Naive thymus-derived CD8-positive, alpha-beta T cell (primary cell): Measurements from ENCODE around the gene CHSY3. TPM values are rescaled to one million over a fixed set of nuclear protein-coding genes. Genes with fewer than 3 reads are reported as not detected.

ENCODE experiments used
- ATAC-seq, 2 donors: fragments of 150-1000 bp; cut with Tn5 transposase in 1 of 2; sonication (Bioruptor Pico), chemical (Tn5 transposase) in 1 of 2; 1 replicate in 1 of 2; 2 replicates in 1 of 2; pipeline ENCODE4 v1.10.0; 2021; ENCODE audit warnings: mild to moderate bottlenecking in 2 of 2, moderate library complexity in 2 of 2
- POLR2A ChIA-PET: fragments of 350-600 bp; sonication (Branson Sonifier 250); formaldehyde crosslinking; loops from one replicate; lab custom pipeline; 2021; ENCODE audit warnings: antibody characterized with exemption; lab: Charles Lee
- DNase-seq, 10 donors: peaks; one replicate each; pipeline versions ENCODE4 v3.0.0 to v3.0.0-alpha.2; 2020 to 2022
- H3K27ac Mint-ChIP-seq, 10 donors: one replicate each; pipeline ENCODE4 v1.8.0; 2020 to 2022; ENCODE audit warnings: mild to moderate bottlenecking in 10 of 10, mixed read lengths in 10 of 10, moderate library complexity in 4 of 10, inconsistent platforms in 1 of 10
- H3K27me3 Mint-ChIP-seq, 5 donors: one replicate each; pipeline ENCODE4 v1.8.0; 2021 to 2022; ENCODE audit warnings: mixed read lengths in 5 of 5
- H3K36me3 Mint-ChIP-seq, 3 donors: one replicate each; pipeline ENCODE4 v1.8.0; 2020 to 2022; ENCODE audit warnings: mixed read lengths in 3 of 3, mild to moderate bottlenecking in 2 of 3, inconsistent platforms in 1 of 3
- H3K4me1 Mint-ChIP-seq, 4 donors: one replicate each; pipeline ENCODE4 v1.8.0; 2021 to 2022; ENCODE audit warnings: mixed read lengths in 4 of 4
- H3K4me3 Mint-ChIP-seq, 10 donors: one replicate each; pipeline ENCODE4 v1.8.0; 2020 to 2022; ENCODE audit warnings: mild to moderate bottlenecking in 10 of 10, mixed read lengths in 10 of 10, moderate library complexity in 6 of 10, inconsistent platforms in 1 of 10
- H3K9me3 Mint-ChIP-seq, 9 donors: one replicate each; pipeline ENCODE4 v1.8.0; 2020 to 2022; ENCODE audit warnings: mixed read lengths in 9 of 9, mild to moderate bottlenecking in 3 of 9, inconsistent platforms in 1 of 9, moderate library complexity in 1 of 9
- polyA plus RNA-seq, 3 donors: library from polyadenylated mRNA; unstranded; fragments of 300-500 nt; fragmentation: Illumina TruSeq; gene quantifications; one replicate each; pipeline ENCODE4 v1.2.3, GENCODE V29; 2021
- total RNA-seq, 8 experiments: library from RNA in 2 of 8; stranded (reverse) in 2 of 8; gene quantifications; one replicate each; pipeline ENCODE4 v1.2.3 and lab custom pipeline; 2021 to 2026

CHSY3 gene
- total and polyA plus RNA-seq, 5 experiments from 2014 or later = 0.31 TPM; not detected in 4

DNA sequence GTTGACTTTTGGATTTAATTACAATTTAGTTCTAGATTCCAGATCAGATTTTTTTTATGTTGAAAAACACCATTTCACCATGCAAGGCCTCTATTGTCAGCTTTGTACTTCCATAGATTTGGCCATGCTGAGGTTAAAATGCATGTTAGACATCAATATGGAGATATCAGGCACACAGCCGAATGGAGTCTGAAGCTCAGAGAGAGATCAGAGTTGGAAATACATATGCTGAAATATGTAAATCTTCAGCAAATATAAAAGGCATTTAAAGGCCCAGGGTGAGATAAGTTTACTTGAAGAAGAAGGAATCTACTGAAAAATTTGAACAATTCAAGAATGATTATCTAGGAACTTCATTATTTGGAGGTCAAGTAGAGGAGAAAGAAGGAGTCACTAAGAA, 139.6 kb downstream of the CHSY3 start:
- no peaks in the 10 kb centered on the region for H3K4me1 Mint-ChIP-seq
- H3K27me3 Mint-ChIP-seq = peaks cover 0 to 9% (median 0%) of the 10 kb centered on the region in 5 donors
- ATAC-seq = no peak
- peaks cover 0 to 7% (median 0%) of the 10 kb centered on the region in 9 donors for H3K9me3 Mint-ChIP-seq
- DNase-seq = no peak
- no peaks in the 10 kb centered on the region for H3K36me3 Mint-ChIP-seq
- POLR2A ChIA-PET = no interaction called here
- H3K4me3 Mint-ChIP-seq = no peak overlapping the region
- H3K27ac Mint-ChIP-seq = no peak overlapping the region

DNA sequence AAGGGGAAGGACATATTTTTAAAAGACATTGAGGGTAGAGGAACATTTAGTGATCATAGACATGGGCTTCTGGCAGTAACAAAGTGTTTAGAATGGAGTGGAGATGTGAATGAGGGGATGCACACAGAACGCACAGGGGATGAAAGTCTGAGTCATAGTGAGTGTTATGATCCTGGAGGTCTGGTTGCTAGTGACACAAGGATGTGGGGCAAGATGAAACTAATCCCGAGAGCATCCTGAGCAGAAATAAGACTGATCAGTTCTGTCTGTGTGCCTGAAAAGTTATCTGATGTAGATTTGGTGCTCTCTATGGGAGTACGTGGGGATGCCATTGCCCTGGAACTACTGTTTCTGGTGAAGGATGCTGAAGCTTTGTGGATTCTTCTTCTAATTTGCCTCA, 141.1 kb downstream of the CHSY3 start:
- H3K36me3 Mint-ChIP-seq = no peaks in the 10 kb centered on the region
- no peak overlapping the region for H3K4me3 Mint-ChIP-seq
- ATAC-seq (no peak), DNase-seq (no peak)
- H3K4me1 Mint-ChIP-seq = no peaks in the 10 kb centered on the region
- H3K27me3 Mint-ChIP-seq = peaks cover 0 to 9% (median 0%) of the 10 kb centered on the region in 5 donors
- H3K9me3 Mint-ChIP-seq = peaks cover 0 to 7% (median 0%) of the 10 kb centered on the region in 9 donors
- POLR2A ChIA-PET = no interaction called here
- H3K27ac Mint-ChIP-seq = no peak overlapping the region

DNA sequence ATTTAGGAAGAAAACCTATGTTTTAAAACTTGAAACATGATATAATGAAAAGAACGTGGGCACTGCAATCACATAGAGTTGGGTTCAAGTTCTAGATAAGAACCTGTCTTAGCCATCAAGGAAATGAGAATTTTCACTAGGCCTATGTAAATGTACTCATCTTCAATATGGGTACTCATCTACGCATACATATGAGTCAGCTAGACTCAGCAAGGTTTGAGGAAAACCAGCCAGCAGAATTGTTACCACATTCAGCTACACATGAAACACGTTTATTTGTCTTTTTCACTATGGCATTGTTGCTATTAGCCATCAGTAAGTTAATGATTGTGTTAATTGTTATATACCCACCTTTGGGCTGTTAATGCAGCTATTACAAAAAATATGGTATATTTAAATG, 146.3 kb downstream of the CHSY3 start:
- DNase-seq = no peak
- H3K4me1 Mint-ChIP-seq = no peaks in the 10 kb centered on the region
- H3K27ac Mint-ChIP-seq = no peak overlapping the region
- no peak overlapping the region for H3K4me3 Mint-ChIP-seq
- H3K27me3 Mint-ChIP-seq = peaks cover 0 to 8% (median 0%) of the 10 kb centered on the region in 5 donors
- H3K36me3 Mint-ChIP-seq = no peaks in the 10 kb centered on the region
- no peak for ATAC-seq
- POLR2A ChIA-PET = no interaction called here
- H3K9me3 Mint-ChIP-seq = no peaks in the 10 kb centered on the region

DNA sequence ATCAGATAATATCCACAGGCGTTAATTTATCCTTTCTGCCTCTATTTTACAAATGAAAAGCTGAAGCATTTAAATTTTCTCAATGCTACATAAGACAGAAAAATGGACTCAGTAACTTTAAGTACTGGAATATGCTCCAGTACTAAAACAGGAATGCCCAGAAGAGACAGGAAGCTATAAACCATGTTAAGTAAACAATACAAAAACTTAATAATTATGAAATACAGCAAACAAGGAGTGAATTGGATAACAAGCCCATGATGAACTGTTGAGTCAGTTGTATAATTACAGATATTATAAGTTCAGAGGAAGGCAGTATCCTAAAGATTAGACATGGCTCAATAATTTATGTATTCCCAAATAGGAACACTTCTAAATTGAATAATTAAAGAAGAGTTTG, 148.5 kb downstream of the CHSY3 start:
- H3K4me1 Mint-ChIP-seq = no peaks in the 10 kb centered on the region
- no peaks in the 10 kb centered on the region for H3K9me3 Mint-ChIP-seq
- POLR2A ChIA-PET = no interaction called here
- peaks cover 0 to 12% (median 1%) of the 10 kb centered on the region in 5 donors for H3K27me3 Mint-ChIP-seq
- H3K27ac Mint-ChIP-seq = no peak overlapping the region
- no peak overlapping the region for H3K4me3 Mint-ChIP-seq
- DNase-seq = no peak
- ATAC-seq = no peak
- no peaks in the 10 kb centered on the region for H3K36me3 Mint-ChIP-seq

GRCh38 chr5:130055572-130055971, 151.3 kb downstream of the CHSY3 start:
- H3K9me3 Mint-ChIP-seq = peaks cover 0 to 13% (median 6%) of the 10 kb centered on the region in 9 donors
- no peak overlapping the region for H3K27ac Mint-ChIP-seq
- H3K36me3 Mint-ChIP-seq = peaks cover 0 to 5% (median 0%) of the 10 kb centered on the region in 3 donors

DNA sequence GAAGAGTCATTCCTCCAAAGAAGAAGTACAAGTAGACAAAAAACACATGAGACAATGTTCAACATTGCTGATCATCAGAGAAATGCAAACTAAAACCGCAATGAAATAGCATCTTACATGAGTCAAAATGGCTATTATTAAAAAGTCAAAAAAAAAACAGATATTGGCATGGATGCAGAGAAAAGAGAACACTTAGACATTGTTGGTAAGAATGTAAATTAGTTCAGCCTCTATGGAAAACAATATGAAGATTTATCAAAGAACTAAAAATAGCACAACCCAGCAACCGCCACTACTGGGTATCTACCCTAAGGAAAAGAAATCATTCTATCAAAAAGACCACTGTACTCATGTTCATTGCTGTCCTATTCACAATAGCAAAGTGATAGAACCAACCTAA, 157.5 kb downstream of the CHSY3 start:
- H3K27ac Mint-ChIP-seq = no peak overlapping the region
- ATAC-seq (no peak), DNase-seq (no peak)
- H3K9me3 Mint-ChIP-seq = peaks cover 0 to 13% (median 6%) of the 10 kb centered on the region in 9 donors
- no peak overlapping the region for H3K4me3 Mint-ChIP-seq
- peaks cover 4 to 27% (median 4%) of the 10 kb centered on the region in 5 donors for H3K27me3 Mint-ChIP-seq
- POLR2A ChIA-PET = no interaction called here
- H3K4me1 Mint-ChIP-seq = no peaks in the 10 kb centered on the region
- peaks cover 0 to 5% (median 0%) of the 10 kb centered on the region in 3 donors for H3K36me3 Mint-ChIP-seq

More at GRCh38 chr5:130055572-130055971, 151.3 kb downstream of the CHSY3 start:
- POLR2A ChIA-PET = no interaction called here
- Mint-ChIP-seq H3K4me3 (no peak overlapping the region), H3K27me3 (peaks cover 4 to 36% (median 5%) of the 10 kb centered on the region in 5 donors), H3K4me1 (no peaks in the 10 kb centered on the region)
- ATAC-seq (no peak), DNase-seq (no peak)

GRCh38 chr5:130063603-130064002, 159.3 kb downstream of the CHSY3 start:
- H3K9me3 Mint-ChIP-seq = peaks cover 0 to 13% (median 6%) of the 10 kb centered on the region in 9 donors
- no peaks in the 10 kb centered on the region for H3K4me1 Mint-ChIP-seq
- DNase-seq (no peak), ATAC-seq (no peak)
- no peak overlapping the region for H3K4me3 Mint-ChIP-seq
- H3K36me3 Mint-ChIP-seq = peaks cover 0 to 5% (median 0%) of the 10 kb centered on the region in 3 donors
- POLR2A ChIA-PET = no interaction called here
- H3K27ac Mint-ChIP-seq = no peak overlapping the region
- peaks cover 1 to 17% (median 4%) of the 10 kb centered on the region in 5 donors for H3K27me3 Mint-ChIP-seq

DNA sequence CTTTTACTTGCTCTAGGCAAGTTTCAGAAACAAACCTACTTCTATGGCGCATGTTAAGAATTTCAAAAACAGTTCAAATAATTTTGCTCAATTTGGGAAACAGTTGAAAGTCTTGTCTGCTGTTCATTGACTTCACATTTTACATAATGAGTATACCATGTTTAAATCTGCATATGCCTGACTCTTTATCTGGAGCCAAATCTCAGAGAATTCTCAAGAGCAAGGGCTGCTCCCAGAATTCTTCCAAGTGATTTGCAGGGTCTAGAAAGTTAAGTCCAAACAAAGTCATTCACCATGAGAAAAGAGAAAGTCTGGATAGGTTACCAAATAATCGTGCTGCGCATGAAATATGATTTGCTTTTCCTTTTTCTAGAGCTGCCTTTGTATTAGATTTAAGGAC, 160.2 kb downstream of the CHSY3 start:
- Mint-ChIP-seq H3K27ac (no peak overlapping the region), H3K27me3 (peaks cover 0 to 9% (median 2%) of the 10 kb centered on the region in 5 donors), H3K9me3 (peaks cover 0 to 10% (median 6%) of the 10 kb centered on the region in 9 donors), H3K4me1 (no peaks in the 10 kb centered on the region), H3K36me3 (peaks cover 0 to 5% (median 0%) of the 10 kb centered on the region in 3 donors), H3K4me3 (no peak overlapping the region)
- POLR2A ChIA-PET = no interaction called here
- DNase-seq (no peak), ATAC-seq (no peak)

- peaks cover 0 to 5% (median 0%) of the 10 kb centered on the region in 5 donors for H3K27me3 Mint-ChIP-seq
- H3K4me3 Mint-ChIP-seq = no peak overlapping the region
- POLR2A ChIA-PET = no interaction called here
- no peak for DNase-seq
- H3K4me1 Mint-ChIP-seq = no peaks in the 10 kb centered on the region
- no peaks in the 10 kb centered on the region for H3K36me3 Mint-ChIP-seq
- peaks cover 0 to 6% (median 0%) of the 10 kb centered on the region in 9 donors for H3K9me3 Mint-ChIP-seq
- no peak overlapping the region for H3K27ac Mint-ChIP-seq
- ATAC-seq = no peak
Observed at GRCh38 chr5:130065617-130066016, 161.4 kb downstream of the CHSY3 start.

GRCh38 chr5:130066644-130067043, 162.4 kb downstream of the CHSY3 start:
- H3K27me3 Mint-ChIP-seq = peaks cover 0 to 5% (median 0%) of the 10 kb centered on the region in 5 donors
- H3K27ac Mint-ChIP-seq = no peak overlapping the region
- DNase-seq = no peak
- no peak for ATAC-seq
- H3K36me3 Mint-ChIP-seq = no peaks in the 10 kb centered on the region
- POLR2A ChIA-PET = no interaction called here
- H3K4me3 Mint-ChIP-seq = no peak overlapping the region
- H3K4me1 Mint-ChIP-seq = no peaks in the 10 kb centered on the region
- peaks cover 0 to 3% (median 0%) of the 10 kb centered on the region in 9 donors for H3K9me3 Mint-ChIP-seq

DNA sequence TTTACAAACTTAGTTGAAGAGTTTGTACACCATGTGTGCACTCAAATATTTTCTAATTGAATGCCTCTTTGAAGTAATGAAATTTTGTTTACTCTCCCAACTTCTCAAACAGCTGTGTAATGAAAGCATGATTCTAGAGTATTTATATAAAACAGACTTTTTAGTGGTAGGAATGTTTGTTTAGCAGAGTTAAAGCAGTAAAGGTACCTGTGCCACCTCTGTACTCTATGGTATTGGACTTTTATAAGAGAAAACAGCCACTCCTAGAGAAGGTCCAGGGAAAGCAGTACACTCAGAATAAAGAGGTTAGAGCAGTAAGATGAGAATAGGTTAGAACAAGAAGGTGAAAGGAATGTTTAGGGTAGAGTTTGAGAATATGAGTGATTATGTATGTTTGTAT, 163.1 kb downstream of the CHSY3 start:
- ATAC-seq (no peak), DNase-seq (no peak)
- Mint-ChIP-seq H3K9me3 (no peaks in the 10 kb centered on the region), H3K36me3 (no peaks in the 10 kb centered on the region), H3K4me3 (no peak overlapping the region), H3K4me1 (no peaks in the 10 kb centered on the region), H3K27me3 (peaks cover 0 to 5% (median 0%) of the 10 kb centered on the region in 5 donors), H3K27ac (no peak overlapping the region)
- POLR2A ChIA-PET = no interaction called here

DNA sequence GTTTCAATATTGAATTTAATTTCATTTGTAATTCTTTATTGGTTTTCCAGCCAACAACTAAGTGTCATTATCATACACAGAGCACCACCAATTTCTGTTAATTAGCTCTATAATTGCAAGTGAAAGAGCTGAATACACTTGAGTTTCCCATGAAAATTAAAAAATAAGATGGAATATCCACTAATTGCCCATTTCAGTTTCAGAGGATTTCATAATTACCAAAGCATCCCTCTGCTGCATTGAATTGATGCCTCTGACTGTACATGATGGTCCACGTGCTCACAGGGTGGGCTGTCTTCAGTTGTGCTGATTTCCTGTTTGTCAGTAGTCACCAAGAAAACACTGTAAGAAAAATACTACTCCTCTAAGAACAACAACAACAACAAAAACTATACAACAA, 163.8 kb downstream of the CHSY3 start:
- Mint-ChIP-seq H3K4me1 (no peaks in the 10 kb centered on the region), H3K4me3 (no peak overlapping the region), H3K9me3 (no peaks in the 10 kb centered on the region), H3K36me3 (no peaks in the 10 kb centered on the region), H3K27ac (no peak overlapping the region), H3K27me3 (peaks cover 0 to 8% (median 0%) of the 10 kb centered on the region in 5 donors)
- POLR2A ChIA-PET = no interaction called here
- ATAC-seq (no peak), DNase-seq (no peak)

GRCh38 chr5:130068988-130069387, 164.7 kb downstream of the CHSY3 start:
- DNase-seq (no peak), ATAC-seq (no peak)
- no peaks in the 10 kb centered on the region for H3K9me3 Mint-ChIP-seq
- POLR2A ChIA-PET = no interaction called here
- H3K4me3 Mint-ChIP-seq = no peak overlapping the region
- H3K27me3 Mint-ChIP-seq = peaks cover 0 to 8% (median 0%) of the 10 kb centered on the region in 5 donors
- no peak overlapping the region for H3K27ac Mint-ChIP-seq
- H3K4me1 Mint-ChIP-seq = no peaks in the 10 kb centered on the region
- H3K36me3 Mint-ChIP-seq = no peaks in the 10 kb centered on the region

- Mint-ChIP-seq H3K9me3 (no peaks in the 10 kb centered on the region), H3K36me3 (no peaks in the 10 kb centered on the region), H3K4me1 (no peaks in the 10 kb centered on the region), H3K4me3 (no peak overlapping the region), H3K27ac (no peak overlapping the region), H3K27me3 (peaks cover 0 to 3% (median 1%) of the 10 kb centered on the region in 5 donors)
- no peak for ATAC-seq
- POLR2A ChIA-PET = no interaction called here
- no peak for DNase-seq
Observed at GRCh38 chr5:130074820-130075219, 170.6 kb downstream of the CHSY3 start.
